ENCODE data around the gene ZNF76.

The ZNF76 gene

DNA sequence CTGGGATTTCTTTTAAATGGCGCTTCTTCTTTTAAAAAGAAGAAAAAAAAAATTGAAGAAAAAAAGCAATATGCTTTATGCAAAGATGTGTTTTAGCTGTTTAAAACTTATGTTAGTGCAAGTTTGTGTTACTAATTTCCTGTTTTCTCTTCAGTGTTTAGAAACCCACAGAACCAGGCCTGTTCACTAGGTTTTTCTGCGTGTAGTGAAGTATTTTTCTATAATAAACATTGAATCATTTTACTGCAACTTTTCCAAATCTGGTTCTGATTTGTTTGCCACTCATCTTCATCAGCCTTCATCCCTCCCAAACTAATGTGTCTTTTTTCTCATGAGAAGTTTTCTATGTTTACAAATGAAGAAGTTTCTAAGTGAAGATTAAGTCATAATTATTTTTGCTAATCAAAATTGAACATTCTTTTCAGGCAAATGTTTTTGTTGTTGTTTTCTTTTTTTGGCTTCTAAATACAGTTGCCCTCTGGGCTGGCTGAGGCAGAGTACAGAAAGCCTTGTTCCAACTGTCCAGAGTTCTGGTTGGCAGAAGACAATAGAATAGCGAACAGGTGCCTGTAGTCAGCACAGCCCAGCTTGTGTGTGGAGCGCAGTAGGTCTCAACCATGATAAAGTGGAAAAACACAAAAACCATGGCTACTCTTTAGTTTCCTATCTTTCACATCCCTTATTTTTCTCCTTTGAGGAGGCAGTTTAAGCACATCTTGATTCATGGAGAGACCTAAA is 14.5 kb downstream of the ZNF76 start:
- DNase-seq: no peak

DNA sequence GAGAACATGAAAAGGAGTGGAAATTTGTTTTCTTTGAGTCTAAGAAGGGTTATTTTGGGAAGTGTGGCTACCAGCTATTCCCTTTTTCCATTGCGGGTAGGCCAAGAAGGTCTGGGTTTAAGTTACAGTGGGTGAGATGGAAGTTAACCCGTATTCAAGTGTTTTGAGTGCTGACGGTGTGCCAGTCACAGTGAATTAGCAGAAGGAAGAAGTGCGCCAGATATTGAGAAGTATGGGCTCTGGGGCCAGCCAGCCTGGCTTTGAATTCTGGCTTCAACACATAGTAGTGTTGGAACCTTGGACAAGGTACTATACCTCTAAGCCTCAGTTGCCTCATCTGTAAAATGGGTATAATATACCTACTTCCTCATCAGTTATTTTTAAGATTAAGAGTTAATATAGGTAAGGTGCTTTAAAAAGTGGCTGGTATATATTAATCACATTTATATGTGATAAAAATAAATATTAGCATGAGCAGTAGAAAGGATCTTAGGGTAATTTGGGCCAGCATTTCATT is 16.3 kb downstream of the ZNF76 start:
- DNase-seq: no peak

- DNase-seq: no peak
Measured at GRCh38 chr6:35278708-35279107, 19.2 kb downstream of the ZNF76 start.

DNA sequence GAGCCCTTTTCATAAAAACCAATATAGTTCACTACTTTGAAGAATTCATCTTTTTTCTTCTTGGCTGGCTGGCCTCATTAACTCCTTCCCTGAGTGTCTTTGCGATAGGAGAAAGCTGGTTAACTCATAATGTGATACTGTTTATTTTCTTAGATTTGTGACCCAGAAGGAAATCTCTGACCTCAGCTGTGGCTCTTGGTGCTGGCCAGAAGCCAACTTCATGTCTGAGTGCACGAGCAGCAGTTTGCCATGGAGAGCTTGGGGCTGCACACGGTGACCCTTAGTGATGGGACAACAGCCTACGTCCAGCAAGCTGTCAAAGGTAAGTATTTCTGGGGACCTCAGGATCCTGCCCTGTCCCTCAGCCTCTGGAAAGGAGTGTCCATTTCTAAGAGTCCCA is 21.4 kb downstream of the ZNF76 start:
- DNase-seq: no peak

- DNase-seq: no peak
Measured at GRCh38 chr6:35282472-35282871, 22.9 kb downstream of the ZNF76 start.

GRCh38 chr6:35283361-35283760 is 23.8 kb downstream of the ZNF76 start:
- DNase-seq: no peak

DNA sequence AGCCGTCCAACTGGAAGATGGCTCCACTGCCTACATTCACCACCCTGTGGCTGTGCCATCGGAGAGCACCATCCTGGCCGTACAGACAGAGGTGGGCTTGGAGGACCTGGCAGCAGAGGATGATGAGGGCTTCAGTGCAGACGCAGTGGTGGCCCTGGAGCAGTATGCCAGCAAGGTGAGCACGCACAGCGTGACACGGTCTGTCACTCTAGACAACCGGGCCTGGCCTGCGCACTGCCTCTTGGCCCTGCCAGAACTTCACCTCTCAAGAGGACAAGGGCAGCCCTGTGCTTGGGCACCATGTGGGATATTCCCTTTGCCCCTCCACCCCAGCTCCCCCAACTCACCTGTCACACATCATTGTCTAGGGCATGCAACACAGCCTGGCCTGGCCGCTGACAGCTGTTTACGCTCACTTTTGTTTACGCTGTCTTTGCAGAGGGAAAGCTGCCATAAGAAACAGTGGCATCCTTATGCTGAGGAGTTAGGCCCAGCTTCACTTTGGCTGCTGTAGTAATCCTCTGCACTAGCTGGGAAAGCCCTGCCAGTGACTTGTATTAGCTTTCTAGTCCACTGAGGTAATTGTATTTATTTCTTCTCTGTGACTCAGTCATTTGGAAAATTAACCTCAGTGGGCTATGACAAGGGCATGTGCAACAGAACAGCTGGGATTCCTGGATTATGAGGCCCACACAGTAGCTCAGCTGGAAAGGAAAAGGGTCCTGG is 28.3 kb downstream of the ZNF76 start:
- no peak for DNase-seq

DNA sequence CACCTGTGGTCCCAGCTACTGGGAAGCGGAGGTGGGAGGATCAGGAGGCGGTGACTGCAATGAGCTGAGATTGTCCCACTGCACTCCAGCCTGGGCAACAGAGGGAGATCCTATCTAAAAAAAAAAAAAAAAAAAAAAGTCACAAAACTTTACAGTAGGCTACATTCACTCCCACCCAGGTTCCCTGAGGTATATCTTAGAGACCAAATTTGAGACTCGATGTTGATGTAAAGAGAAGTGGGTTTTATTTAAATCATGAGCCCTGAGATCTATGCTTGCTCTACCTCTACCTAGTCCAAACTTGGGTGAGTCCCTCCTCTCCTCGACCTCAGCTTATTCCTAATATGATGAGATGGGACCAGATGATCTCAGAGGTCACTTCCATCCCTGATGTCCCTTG is 29.3 kb downstream of the ZNF76 start:
- DNase-seq: no peak

- no peak for DNase-seq
Measured at GRCh38 chr6:35291491-35291890, 32.0 kb downstream of the ZNF76 start.

DNA sequence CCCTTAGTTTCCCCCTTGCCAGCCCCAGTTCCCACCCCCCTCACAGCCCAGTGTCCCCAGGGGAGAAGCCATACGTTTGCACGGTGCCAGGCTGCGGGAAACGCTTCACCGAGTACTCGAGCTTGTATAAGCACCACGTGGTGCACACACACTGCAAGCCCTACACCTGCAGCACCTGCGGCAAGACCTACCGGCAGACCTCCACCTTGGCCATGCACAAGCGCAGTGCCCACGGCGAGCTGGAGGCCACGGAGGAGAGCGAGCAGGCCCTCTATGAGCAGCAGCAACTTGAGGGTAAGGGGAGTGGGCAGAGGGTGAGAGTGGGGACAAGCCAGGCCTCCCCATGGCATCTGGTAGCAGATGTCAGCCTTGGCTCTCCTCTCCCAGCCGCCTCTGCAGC is 33.0 kb downstream of the ZNF76 start:
- DNase-seq: no peak

- no peak for DNase-seq
Measured at GRCh38 chr6:35293681-35294080, 34.1 kb downstream of the ZNF76 start.

- peak; percentile 70 for DNase-seq
Measured at GRCh38 chr6:35294308-35294945, 34.9 kb downstream of the ZNF76 start.

GRCh38 chr6:35295036-35295435 is 35.5 kb downstream of the ZNF76 start:
- peak; percentile 30 for DNase-seq

GRCh38 chr6:35295521-35296315 is 36.2 kb downstream of the ZNF76 start:
- no peak for DNase-seq

DNA sequence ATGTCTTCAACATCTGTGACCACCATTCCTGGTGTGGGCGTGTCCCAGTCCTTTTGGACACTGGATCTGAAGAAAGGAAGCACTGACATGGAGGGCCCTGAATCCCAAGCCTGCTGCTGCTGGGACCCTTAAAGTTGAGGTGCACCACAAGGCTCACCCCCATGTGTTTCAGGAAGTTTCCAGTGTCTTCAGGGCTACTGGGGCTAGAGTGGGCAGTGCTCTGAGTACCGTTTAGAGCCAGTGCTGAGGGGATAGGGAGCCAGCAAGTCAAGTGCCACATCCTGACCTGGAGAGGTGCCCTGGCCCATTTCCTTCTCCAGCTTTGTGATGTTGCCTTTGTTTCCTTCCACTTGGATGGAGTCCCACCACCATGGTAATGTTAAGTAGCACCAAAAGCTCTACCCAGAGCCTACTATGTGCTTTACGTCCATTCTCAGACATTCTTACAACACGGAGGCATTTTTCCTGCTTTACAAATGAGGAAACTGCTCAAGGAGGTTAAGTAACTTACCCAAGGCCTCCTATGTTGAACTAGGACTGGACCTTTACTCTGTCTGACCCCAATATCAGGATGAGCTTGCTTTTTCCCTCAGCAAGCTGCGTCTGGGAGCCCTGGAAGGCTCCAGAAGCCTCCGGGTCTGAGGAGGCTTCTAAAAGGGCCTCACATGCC is 37.5 kb downstream of the ZNF76 start:
- DNase-seq: no peak

GRCh38 chr6:35297601-35298481 is 38.3 kb downstream of the ZNF76 start, which contains the start of gene DEF6:
DEF6 (plus strand) TSS chr6:35297818; CDS start chr6:35297857, 39 bp downstream.
- DNase-seq: peak; percentile 96

- DNase-seq: peak; percentile 29
Measured at GRCh38 chr6:35298625-35299140, 39.1 kb downstream of the ZNF76 start.

DNA sequence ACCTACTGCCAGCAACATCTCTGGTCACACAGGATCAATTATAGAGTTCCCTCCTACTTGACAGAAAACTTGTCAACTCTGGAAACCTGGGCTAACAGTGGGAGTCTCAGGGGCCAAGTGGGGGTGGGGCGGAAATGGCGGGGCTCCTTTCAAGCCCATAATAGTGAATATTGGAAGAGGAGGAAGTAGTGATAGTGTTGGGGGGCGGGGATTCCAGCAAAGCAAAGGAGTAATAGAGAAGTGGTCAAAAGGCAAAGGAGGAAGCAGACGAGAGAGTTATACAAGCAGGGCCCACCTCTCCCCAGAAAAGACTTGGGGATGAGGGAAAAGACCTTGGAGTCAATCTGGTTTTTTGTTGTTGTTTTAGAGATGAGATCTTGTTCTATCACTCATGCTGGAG is 40.1 kb downstream of the ZNF76 start:
- no peak for DNase-seq

GRCh38 chr6:35300848-35301247 is 41.3 kb downstream of the ZNF76 start:
- DNase-seq: peak; percentile 30

DNA sequence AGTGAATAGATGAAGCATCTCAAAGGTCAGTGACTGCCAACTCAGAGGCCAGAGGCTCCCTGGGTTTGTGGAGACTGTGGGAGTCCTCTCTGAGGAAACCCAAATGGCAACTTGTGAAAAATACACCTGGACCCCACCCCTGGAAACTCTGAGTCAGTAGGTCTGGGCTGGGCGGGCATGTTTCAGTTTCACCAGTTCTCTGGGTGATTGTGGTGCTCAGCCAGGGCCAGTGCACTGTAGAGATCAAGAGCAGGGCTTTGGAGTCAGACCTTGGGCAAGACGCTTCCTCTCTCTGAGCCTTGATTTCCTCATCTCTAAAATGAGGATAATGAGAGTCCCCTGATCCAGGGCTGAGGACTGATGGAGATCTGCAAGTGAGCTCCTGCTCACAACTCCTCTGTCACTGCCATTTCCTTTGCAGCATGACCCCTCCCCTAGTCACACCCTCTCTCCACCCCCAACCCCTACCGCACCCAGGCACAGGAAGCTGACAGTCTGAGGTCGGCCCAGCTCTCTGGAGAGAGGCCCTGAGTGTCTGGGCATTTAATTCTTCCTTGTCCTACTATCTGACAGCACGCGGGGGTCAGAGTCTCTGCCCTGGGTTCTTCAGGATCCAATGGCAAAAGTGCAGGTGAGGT is 43.2 kb downstream of the ZNF76 start:
- peak; percentile 88 for DNase-seq

All from islet precursor cell (in vitro differentiated cells).